Loucy (cell line): ENCODE data around the gene NOL6.
A peak's percentile ranks its signal among the peaks of the same experiment; 100 is the strongest.

Source experiments
- H2AFZ ChIP-seq: fragments of 200-600 bp; sonication (generic); 2 replicates; pipeline ENCODE4 v1.6.0; 2016; ENCODE audit warnings: antibody characterized with exemption, mild to moderate bottlenecking, low read length, moderate library complexity
- H3F3A ChIP-seq: fragments of 200-600 bp; 2 replicates; pipeline ENCODE4 v1.6.0; 2016; ENCODE audit warnings: antibody characterized with exemption, low read depth, mild to moderate bottlenecking
- H3K27me3 ChIP-seq: fragments of 200-600 bp; sonication (generic); 2 replicates; pipeline ENCODE4 v1.6.1; 2014; ENCODE audit warnings: low read length, mild to moderate bottlenecking; ENCODE audit not compliant: insufficient read depth, poor library complexity, severe bottlenecking
- H3K36me3 ChIP-seq: fragments of 200-600 bp; sonication (generic); 2 replicates; pipeline ENCODE4 v1.6.1; 2016; ENCODE audit warnings: low read length; ENCODE audit not compliant: insufficient read depth
- H3K4me1 ChIP-seq: fragments of 200-600 bp; sonication (generic); 2 replicates; pipeline ENCODE4 v1.5.1; 2014; ENCODE audit warnings: low read length, mild to moderate bottlenecking; ENCODE audit not compliant: insufficient read depth, poor library complexity, severe bottlenecking
- H3K4me2 ChIP-seq: fragments of 200-600 bp; sonication (generic); 2 replicates; pipeline ENCODE4 v1.6.0; 2014; ENCODE audit warnings: antibody characterized with exemption, low read length, low read depth, mild to moderate bottlenecking; ENCODE audit not compliant: poor library complexity, severe bottlenecking
- H3K4me3 ChIP-seq: fragments of 200-600 bp; sonication (generic); 2 replicates; pipeline ENCODE4 v1.5.1; 2014; ENCODE audit warnings: low read length, mild to moderate bottlenecking, mixed read lengths; ENCODE audit not compliant: poor library complexity, severe bottlenecking
- H3K79me2 ChIP-seq: fragments of 200-600 bp; sonication (generic); 2 replicates; pipeline ENCODE4 v1.6.1; 2014; ENCODE audit warnings: low read length; ENCODE audit not compliant: insufficient read depth
- H3K9ac ChIP-seq: fragments of 200-600 bp; sonication (generic); 2 replicates; pipeline ENCODE4 v1.6.0; 2014; ENCODE audit warnings: mild to moderate bottlenecking, low read depth, low read length, moderate library complexity; ENCODE audit not compliant: poor library complexity, severe bottlenecking
- H3K9me2 ChIP-seq: fragments of 200-600 bp; sonication (generic); replicated peaks from 2 replicates; pipeline ENCODE4 v1.6.1; 2016; ENCODE audit warnings: low read depth, low read length, mixed read lengths
- H3K9me3 ChIP-seq: fragments of 200-600 bp; sonication (generic); 2 replicates; pipeline ENCODE4 v1.6.1; 2014; ENCODE audit warnings: mild to moderate bottlenecking, antibody characterized with exemption, low read length, low read depth; ENCODE audit not compliant: insufficient read depth
- H4K20me1 ChIP-seq: fragments of 200-600 bp; sonication (generic); 2 replicates; pipeline ENCODE4 v1.6.0; 2014; ENCODE audit warnings: antibody characterized with exemption, low read length, mild to moderate bottlenecking; ENCODE audit not compliant: insufficient read depth, poor library complexity, severe bottlenecking
- CTCF ChIP-seq: fragments of 200-600 bp; sonication (generic); conservative IDR thresholded peaks from 2 replicates; pipeline ENCODE4 v1.5.1; 2014; ENCODE audit warnings: mild to moderate bottlenecking, antibody characterized with exemption, low read length
- EZH2phosphoT487 ChIP-seq: fragments of 200-600 bp; IDR thresholded peaks from 2 replicates; pipeline ENCODE4 v1.6.1; 2018; ENCODE audit warnings: antibody characterized with exemption, mild to moderate bottlenecking, moderate library complexity, borderline replicate concordance

Gene NOL6

GRCh38 chr9:33446240-33446945, 27.3 kb downstream of the NOL6 start:
- H3K9me2 ChIP-seq: no peaks in the 10 kb centered on the region
- H3K27me3 ChIP-seq: no peaks in the 10 kb centered on the region
- no peak for TF ChIP-seq EZH2phosphoT487
- no peaks in the 10 kb centered on the region for H4K20me1 ChIP-seq
- peak overlapping the region; percentile 80 for H3K4me3 ChIP-seq
- peak overlapping the region; percentile 94 for H2AFZ ChIP-seq
- H3K36me3 ChIP-seq: no peaks in the 10 kb centered on the region
- H3K4me1 ChIP-seq: peaks cover 29% of the 10 kb centered on the region
- peak overlapping the region; percentile 71 for H3K9ac ChIP-seq
- H3K9me3 ChIP-seq: no peaks in the 10 kb centered on the region
- H3K4me2 ChIP-seq: peak overlapping the region; percentile 94
- no peaks in the 10 kb centered on the region for H3K79me2 ChIP-seq
- H3F3A ChIP-seq: no peaks in the 10 kb centered on the region; the same call in 1 of the 2 replicates

DNA sequence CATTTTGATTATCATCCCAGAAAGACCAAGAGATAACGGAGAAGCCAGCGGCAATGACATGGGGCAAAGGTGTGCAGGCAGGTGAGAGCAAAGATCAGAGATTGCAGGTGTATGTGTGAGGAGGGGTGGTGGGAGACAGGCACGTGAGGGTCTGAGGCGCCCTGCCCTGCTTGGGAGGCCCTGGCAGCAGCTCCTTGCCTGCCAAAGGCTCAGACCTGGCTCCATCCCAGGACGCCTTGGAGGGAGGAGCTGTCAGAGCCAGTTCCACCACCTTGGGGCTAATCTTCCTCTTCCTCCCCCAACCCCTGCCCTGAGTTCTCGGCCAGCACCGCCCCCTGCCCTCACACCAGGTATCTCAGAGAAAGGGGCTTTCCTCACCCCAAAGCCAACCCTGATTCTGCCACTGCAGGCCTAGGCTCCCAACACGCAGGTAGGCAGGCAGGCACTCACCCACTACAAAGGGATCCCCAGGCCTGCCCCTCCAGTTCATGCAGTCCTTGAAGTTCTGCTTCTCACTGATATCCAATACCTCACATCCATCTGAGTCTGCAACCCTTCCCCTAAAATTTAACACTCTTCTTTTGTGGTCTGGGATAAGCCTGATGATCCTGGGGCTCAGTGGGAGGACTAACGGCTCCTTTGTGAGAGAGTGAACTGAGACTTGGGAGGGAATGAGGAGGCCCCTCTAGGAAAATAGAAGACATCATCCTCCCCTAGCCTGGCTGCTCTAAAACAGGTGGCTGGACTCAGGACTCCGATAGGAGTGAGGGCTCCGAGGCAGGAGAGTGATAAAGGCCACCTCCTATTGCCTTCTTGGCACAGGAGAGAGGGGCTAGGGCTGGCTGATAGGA, 28.1 kb downstream of the NOL6 start:
- H3K9ac ChIP-seq: peak overlapping the region; percentile 71
- H2AFZ ChIP-seq: no peak overlapping the region
- no peaks in the 10 kb centered on the region for H3K79me2 ChIP-seq
- H3F3A ChIP-seq: no peaks in the 10 kb centered on the region; the same call in 1 of the 2 replicates
- H3K4me1 ChIP-seq: peaks cover 29% of the 10 kb centered on the region
- H3K27me3 ChIP-seq: no peaks in the 10 kb centered on the region
- no peaks in the 10 kb centered on the region for H3K9me3 ChIP-seq
- no peaks in the 10 kb centered on the region for H3K36me3 ChIP-seq
- TF ChIP-seq CTCF (no peak), EZH2phosphoT487 (no peak)
- H3K4me3 ChIP-seq: peak overlapping the region; percentile 80
- H3K9me2 ChIP-seq: no peaks in the 10 kb centered on the region
- H4K20me1 ChIP-seq: no peaks in the 10 kb centered on the region
- H3K4me2 ChIP-seq: peak overlapping the region; percentile 94

DNA sequence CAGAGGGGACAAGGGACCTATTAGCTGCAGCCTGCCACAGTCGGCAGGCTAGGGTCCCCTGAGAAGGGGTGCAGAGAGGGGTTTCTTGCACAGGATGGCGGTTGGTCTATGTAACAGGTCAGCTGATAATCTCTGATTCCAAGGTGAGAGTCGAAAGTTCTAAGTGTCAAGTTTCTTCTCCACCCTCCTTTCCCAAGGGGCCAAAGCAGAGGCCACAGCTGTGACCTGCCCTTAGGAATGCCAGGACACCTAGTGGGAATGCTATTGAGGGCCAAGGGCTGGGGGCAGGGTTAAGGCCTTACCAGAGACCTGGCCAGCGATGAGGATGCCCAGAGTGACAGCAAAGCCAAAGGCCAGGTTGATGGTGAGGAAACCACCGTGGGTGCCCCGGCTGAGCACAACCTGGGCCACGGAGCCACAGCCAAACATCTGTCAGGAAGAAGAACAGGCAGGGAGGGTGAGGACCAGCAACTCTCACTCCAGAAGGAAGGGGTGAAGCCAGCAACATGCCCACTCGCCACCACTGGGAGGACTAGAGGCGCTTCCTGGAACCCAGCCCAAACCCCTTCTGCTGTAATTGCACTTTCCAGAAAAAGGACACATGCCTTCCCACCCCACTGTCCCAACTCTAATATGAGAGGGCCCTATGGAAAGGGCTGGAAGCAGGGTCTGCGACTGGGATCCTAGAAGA, 30.1 kb downstream of the NOL6 start:
- Histone ChIP-seq H3K9me2 (no peaks in the 10 kb centered on the region), H3K79me2 (no peaks in the 10 kb centered on the region), H2AFZ (no peak overlapping the region), H3K9me3 (no peaks in the 10 kb centered on the region), H3K4me3 (no peak overlapping the region), H3K27me3 (no peaks in the 10 kb centered on the region), H3K4me1 (peaks cover 29% of the 10 kb centered on the region), H3F3A (no peaks in the 10 kb centered on the region; the same call in 1 of the 2 replicates), H3K36me3 (no peaks in the 10 kb centered on the region), H3K4me2 (no peak overlapping the region), H4K20me1 (no peaks in the 10 kb centered on the region), H3K9ac (no peak overlapping the region)
- TF ChIP-seq EZH2phosphoT487 (no peak), CTCF (no peak)
